AG09319 (cell line): Measurements from ENCODE around the gene ARHGEF17.

Experiments
- DNase-seq: peaks from one replicate; pipeline ENCODE4 v3.0.0-alpha.2; 2010; ENCODE audit warnings: low read depth; ENCODE audit errors: extremely low read depth
- CTCF ChIP-seq: IDR thresholded peaks from 2 replicates; pipeline ENCODE4 v1.5.1; 2011; ENCODE audit warnings: low read depth, mild to moderate bottlenecking, inconsistent platforms, low read length, moderate library complexity

ARHGEF17 gene

GRCh38 chr11:73387594-73388264 is 79.7 kb downstream of the ARHGEF17 start:
- no peak for DNase-seq
- no peak for TF ChIP-seq CTCF

- DNase-seq: no peak
- TF ChIP-seq CTCF: no peak
These were observed 80.4 kb downstream of the ARHGEF17 start for GRCh38 chr11:73388265-73389133.

- no peak for TF ChIP-seq CTCF
- no peak for DNase-seq
These were observed 81.1 kb downstream of the ARHGEF17 start for GRCh38 chr11:73389134-73389525.

GRCh38 chr11:73389916-73390315 is 81.8 kb downstream of the ARHGEF17 start:
- no peak for TF ChIP-seq CTCF
- no peak for DNase-seq

- no peak for TF ChIP-seq CTCF
- no peak for DNase-seq
These were observed 82.8 kb downstream of the ARHGEF17 start for GRCh38 chr11:73390601-73391565.

- no peak for TF ChIP-seq CTCF
- no peak for DNase-seq
These were observed 83.6 kb downstream of the ARHGEF17 start for GRCh38 chr11:73391665-73392064.
